Ovary (tissue), 3 donors: ENCODE data around the gene FOXL3.
"Not testable (repeated sequence)": the region's sequence is repeated elsewhere in the genome, so short reads cannot be mapped to it uniquely, and the experiment has no call there.

ENCODE experiments used
- CTCF ChIP-seq, 3 donors: fragments of 450-650 bp in 2 of 3; fragments of 200-600 bp in 1 of 3; IDR thresholded peaks; one replicate each; pipeline versions ENCODE4 v1.5.1 to v1.8.0; 2016 to 2022; ENCODE audit warnings: antibody characterized with exemption in 3 of 3, mild to moderate bottlenecking in 1 of 3
- EP300 ChIP-seq: sonication (generic); formaldehyde crosslinking; IDR thresholded peaks from one replicate; pipeline ENCODE4 v1.6.1; 2017; ENCODE audit warnings: antibody characterized with exemption
- POLR2A ChIP-seq: fragments of 450-650 bp; IDR thresholded peaks from one replicate; pipeline ENCODE4 v1.6.1; 2017; ENCODE audit warnings: antibody characterized with exemption, mild to moderate bottlenecking, moderate library complexity
- donor health status: DM: no; HTN: no; CAD: no.

GRCh38 chr7:242826-243579, 47.0 kb upstream of the FOXL3 start:
- not testable (repeated sequence) for TF ChIP-seq CTCF (IDR thresholded peaks at IDR 0.05); POLR2A; EP300
